Middle frontal gyrus (tissue), 1 donor: ENCODE measurements around the gene PRKN.
"Not testable (repeated sequence)": the region's sequence is repeated elsewhere in the genome, so short reads cannot be mapped to it uniquely, and the experiment has no call there.

Experiments
- DNase-seq: peaks from one replicate; pipeline ENCODE4 v3.0.0-alpha.2; 2015; ENCODE audit warnings: low spot score; ENCODE audit errors: extremely low spot score

The PRKN gene

GRCh38 chr6:161921602-161922395 is 805.8 kb downstream of the PRKN start:
- no peak for DNase-seq

- DNase-seq, result no peak
Measured at GRCh38 chr6:161919691-161920090, 807.9 kb downstream of the PRKN start.

- no peak for DNase-seq
Measured at GRCh38 chr6:161918628-161919205, 808.8 kb downstream of the PRKN start.

GRCh38 chr6:161918109-161918531 is 809.4 kb downstream of the PRKN start:
- DNase-seq, result no peak

- no peak for DNase-seq
Measured at GRCh38 chr6:161917645-161918044, 809.9 kb downstream of the PRKN start.

GRCh38 chr6:161915456-161915964 is 812.1 kb downstream of the PRKN start:
- DNase-seq, result no peak

GRCh38 chr6:161908872-161909271 is 818.7 kb downstream of the PRKN start:
- no peak for DNase-seq

- no peak for DNase-seq
Measured at GRCh38 chr6:161906571-161906970, 821.0 kb downstream of the PRKN start.

GRCh38 chr6:161903584-161904212 is 823.9 kb downstream of the PRKN start:
- no peak for DNase-seq

GRCh38 chr6:161901740-161902426 is 825.7 kb downstream of the PRKN start:
- DNase-seq, result no peak

GRCh38 chr6:161894436-161894835 is 833.1 kb downstream of the PRKN start:
- DNase-seq, result no peak

GRCh38 chr6:161891542-161891941 is 836.0 kb downstream of the PRKN start:
- no peak for DNase-seq

- no peak for DNase-seq
Measured at GRCh38 chr6:161890832-161891297, 836.7 kb downstream of the PRKN start.

- no peak for DNase-seq
Measured at GRCh38 chr6:161890133-161890831, 837.3 kb downstream of the PRKN start.

- no peak for DNase-seq
Measured at GRCh38 chr6:161889324-161889723, 838.2 kb downstream of the PRKN start.

- DNase-seq, result not testable (repeated sequence)
Measured at GRCh38 chr6:161886545-161886944, 841.0 kb downstream of the PRKN start.

GRCh38 chr6:161884782-161885181 is 842.8 kb downstream of the PRKN start:
- DNase-seq, result no peak

- no peak for DNase-seq
Measured at GRCh38 chr6:161882196-161882765, 845.3 kb downstream of the PRKN start.

GRCh38 chr6:161880056-161880455 is 847.5 kb downstream of the PRKN start:
- DNase-seq, result no peak

- DNase-seq, result no peak
Measured at GRCh38 chr6:161876231-161876630, 851.3 kb downstream of the PRKN start.
